PC-3 (cell line): ENCODE data around the gene CNTNAP2. TPM values are rescaled to one million over a fixed set of nuclear protein-coding genes. Genes with fewer than 3 reads are reported as not detected.

Experiments used
- ATAC-seq: fragments of 200-7000 bp; cut with Tn5 transposase; 2 replicates; pipeline ENCODE4 v1.9.1; 2020; ENCODE audit warnings: mild to moderate bottlenecking, moderate library complexity
- BruUV-seq: library from RNA; stranded (reverse); fragments of 400-500 nt; replicated peaks from 2 replicates; lab custom pipeline; 2021; lab: Mats Ljungman, UMichigan
- CTCF ChIA-PET: fragments of 300-600 bp; sonication (Branson Sonifier 250); formaldehyde crosslinking; loops from one replicate; lab custom pipeline; 2022; ENCODE audit warnings: antibody characterized with exemption; lab: Charles Lee
- POLR2A ChIA-PET: fragments of 300-600 bp; sonication (Branson Sonifier 250); formaldehyde crosslinking; loops from one replicate; lab custom pipeline; 2022; ENCODE audit warnings: antibody characterized with exemption; ENCODE audit not compliant: unreplicated experiment; lab: Charles Lee
- DNase-seq: peaks from one replicate; pipeline ENCODE4 v3.0.0-alpha.2; 2015
- H2AFZ ChIP-seq: fragments of 300-600 bp; sonication (generic); 2 replicates; pipeline ENCODE4 v1.6.0; 2016; ENCODE audit warnings: antibody characterized with exemption, low read length
- H3F3A ChIP-seq: fragments of 300-600 bp; sonication (generic); one replicate; pipeline ENCODE4 v1.6.0; 2017; ENCODE audit warnings: antibody characterized with exemption, low read length, control low read depth, mild to moderate bottlenecking; ENCODE audit not compliant: unreplicated experiment
- H3K27ac ChIP-seq: fragments of 300-600 bp; sonication (generic); 2 replicates; pipeline ENCODE4 v1.5.1; 2016; ENCODE audit warnings: mild to moderate bottlenecking, low read length
- H3K27me3 ChIP-seq: fragments of 300-600 bp; sonication (generic); 2 replicates; pipeline ENCODE4 v1.6.1; 2016; ENCODE audit warnings: low read length, mixed read lengths
- H3K36me3 ChIP-seq: fragments of 300-600 bp; sonication (generic); 2 replicates; pipeline ENCODE4 v1.6.1; 2016; ENCODE audit warnings: low read depth, mixed run types, low read length, mixed read lengths
- H3K4me1 ChIP-seq: fragments of 300-600 bp; sonication (generic); 2 replicates; pipeline ENCODE4 v1.5.1; 2016; ENCODE audit warnings: low read length; ENCODE audit not compliant: insufficient read depth
- H3K4me2 ChIP-seq: fragments of 300-600 bp; sonication (generic); 2 replicates; pipeline ENCODE4 v1.6.0; 2016; ENCODE audit warnings: low read length
- H3K4me3 ChIP-seq: fragments of 300-600 bp; sonication (generic); 2 replicates; pipeline ENCODE4 v1.5.1; 2016; ENCODE audit warnings: mild to moderate bottlenecking, low read length, mixed read lengths
- H3K79me2 ChIP-seq: fragments of 300-600 bp; sonication (generic); 2 replicates; pipeline ENCODE4 v1.6.1; 2017; ENCODE audit warnings: low read length, mixed read lengths
- H3K9ac ChIP-seq: fragments of 300-600 bp; sonication (generic); 2 replicates; pipeline ENCODE4 v1.6.0; 2016; ENCODE audit warnings: mild to moderate bottlenecking, low read length
- H3K9me2 ChIP-seq: fragments of 300-600 bp; sonication (generic); replicated peaks from 2 replicates; pipeline ENCODE4 v1.6.1; 2016; ENCODE audit warnings: mixed run types, low read length, mixed read lengths
- H3K9me3 ChIP-seq: fragments of 300-600 bp; sonication (generic); 2 replicates; pipeline ENCODE4 v1.6.1; 2016; ENCODE audit warnings: low read length, mixed read lengths
- H4K20me1 ChIP-seq: fragments of 300-600 bp; sonication (generic); 2 replicates; pipeline ENCODE4 v1.6.1; 2016; ENCODE audit warnings: low read length, mixed read lengths
- CTCF ChIP-seq: fragments of 300-600 bp; sonication (generic); conservative IDR thresholded peaks from 2 replicates; pipeline ENCODE4 v1.5.1; 2017; ENCODE audit warnings: antibody characterized with exemption, low read depth, mild to moderate bottlenecking, low read length
- EZH2 ChIP-seq: fragments of 300-600 bp; sonication (generic); IDR thresholded peaks from one replicate; pipeline ENCODE4 v1.6.1; 2017; ENCODE audit warnings: antibody characterized with exemption, mild to moderate bottlenecking, low read length; ENCODE audit not compliant: unreplicated experiment
- EZH2phosphoT487 ChIP-seq: fragments of 300-600 bp; sonication (generic); IDR thresholded peaks from 2 replicates; pipeline ENCODE4 v1.6.1; 2018; ENCODE audit warnings: mild to moderate bottlenecking, antibody characterized with exemption, low read length, borderline replicate concordance
- intact Hi-C: fragments of 100-400 bp; cut with micrococcal nuclease; formaldehyde crosslinking; loops from 2 replicates; pipeline ENCODE4 v1.9.0; 2023
- total RNA-seq: library from RNA; depleted of rRNA; stranded (reverse); fragments of >200 nt; gene quantifications from 2 replicates; pipeline ENCODE4 v1.2.3, GENCODE V29; 2014

The CNTNAP2 gene
- total RNA-seq, 1 experiment from 2014 or later: 1.5 TPM

GRCh38 chr7:147659036-147659995 lies 1542.7 kb downstream of the CNTNAP2 start:
- H4K20me1 ChIP-seq: no peaks in the 10 kb centered on the region

GRCh38 chr7:147664541-147664940 lies 1547.9 kb downstream of the CNTNAP2 start:
- no TSS peak for BruUV-seq
- H3K79me2 ChIP-seq: no peaks in the 10 kb centered on the region
- no peaks in the 10 kb centered on the region for H3K27me3 ChIP-seq
- POLR2A ChIA-PET: no interaction called here
- H3K4me1 ChIP-seq: no peaks in the 10 kb centered on the region
- H3K9me2 ChIP-seq: no peaks in the 10 kb centered on the region
- H3K27ac ChIP-seq: no peak overlapping the region
- no peak for TF ChIP-seq EZH2phosphoT487
- TF ChIP-seq CTCF: no peak
- TF ChIP-seq EZH2: no peak
- H3K4me2 ChIP-seq: no peak overlapping the region
- intact Hi-C loops: no loop called here
- no peak overlapping the region for H2AFZ ChIP-seq
- no peaks in the 10 kb centered on the region for H3F3A ChIP-seq
- DNase-seq (no peak), ATAC-seq (no peak)
- no peak overlapping the region for H3K9ac ChIP-seq
- no peaks in the 10 kb centered on the region for H4K20me1 ChIP-seq
- H3K4me3 ChIP-seq: no peak overlapping the region
- H3K36me3 ChIP-seq: no peaks in the 10 kb centered on the region
- H3K9me3 ChIP-seq: no peaks in the 10 kb centered on the region
- CTCF ChIA-PET: no interaction called here

More at GRCh38 chr7:147659036-147659995, 1542.7 kb downstream of the CNTNAP2 start:
- H3K9me3 ChIP-seq: no peaks in the 10 kb centered on the region
- H2AFZ ChIP-seq: no peak overlapping the region
- no peak overlapping the region for H3K27ac ChIP-seq
- no peaks in the 10 kb centered on the region for H3K36me3 ChIP-seq
- ChIA-PET CTCF (no interaction called here), POLR2A (no interaction called here)
- H3K79me2 ChIP-seq: no peaks in the 10 kb centered on the region
- H3F3A ChIP-seq: no peaks in the 10 kb centered on the region
- no TSS peak for BruUV-seq
- H3K4me3 ChIP-seq: no peak overlapping the region
- intact Hi-C loops: no loop called here
- H3K4me1 ChIP-seq: no peaks in the 10 kb centered on the region
- no peak overlapping the region for H3K4me2 ChIP-seq
- no peaks in the 10 kb centered on the region for H3K27me3 ChIP-seq
- ATAC-seq (no peak), DNase-seq (no peak)
- no peaks in the 10 kb centered on the region for H3K9me2 ChIP-seq
- no peak for TF ChIP-seq EZH2
- no peak for TF ChIP-seq CTCF
- TF ChIP-seq EZH2phosphoT487: no peak
- H3K9ac ChIP-seq: no peak overlapping the region

- BruUV-seq: no TSS peak
- Histone ChIP-seq H3K4me1 (no peaks in the 10 kb centered on the region), H3K9me2 (no peaks in the 10 kb centered on the region), H4K20me1 (no peaks in the 10 kb centered on the region), H3K79me2 (no peaks in the 10 kb centered on the region), H3K4me2 (no peak overlapping the region), H3K9ac (no peak overlapping the region), H3F3A (no peaks in the 10 kb centered on the region), H3K9me3 (no peaks in the 10 kb centered on the region), H3K27ac (no peak overlapping the region), H3K36me3 (no peaks in the 10 kb centered on the region), H3K4me3 (no peak overlapping the region), H3K27me3 (no peaks in the 10 kb centered on the region), H2AFZ (no peak overlapping the region)
- intact Hi-C loops: no loop called here
- ATAC-seq (no peak), DNase-seq (no peak)
- ChIA-PET POLR2A (no interaction called here), CTCF (no interaction called here)
- TF ChIP-seq EZH2 (no peak), CTCF (no peak), EZH2phosphoT487 (no peak)
Measured at GRCh38 chr7:147670759-147671158, 1554.2 kb downstream of the CNTNAP2 start.
